Breast epithelium (tissue), 4 donors: ENCODE measurements around the gene PIGW. TPM values are rescaled to one million over a fixed set of nuclear protein-coding genes. Genes with fewer than 3 reads are reported as not detected.
A peak's percentile ranks its signal among the peaks of the same experiment; 100 is the strongest.

Experiments used
- DNase-seq, 2 donors: peaks; one replicate each; pipeline ENCODE4 v3.0.0-alpha.2; 2019; ENCODE audit warnings: low spot score in 2 of 2
- H3K27ac ChIP-seq, 2 donors: fragments of 200-600 bp; sonication (generic) in 1 of 2; one replicate each; pipeline ENCODE4 v1.5.1; 2016 to 2019; ENCODE audit warnings: mild to moderate bottlenecking in 1 of 2
- H3K27me3 ChIP-seq, 2 donors: fragments of 200-600 bp; sonication (generic) in 1 of 2; one replicate each; pipeline versions ENCODE4 v1.5.1 to v1.6.0; 2017 to 2019; ENCODE audit warnings: control low read depth in 1 of 2, mild to moderate bottlenecking in 1 of 2
- H3K36me3 ChIP-seq: fragments of 200-600 bp; one replicate; pipeline ENCODE4 v1.5.1; 2019
- H3K4me1 ChIP-seq, 2 donors: fragments of 200-600 bp; sonication (generic); one replicate each; pipeline ENCODE4 v1.5.1; 2016 to 2019; ENCODE audit warnings: control low read depth in 1 of 2
- H3K4me3 ChIP-seq, 3 donors: fragments of 200-600 bp; sonication (generic); 1 replicate in 2 of 3; 2 replicates in 1 of 3; pipeline ENCODE4 v1.5.1; 2016 to 2019; ENCODE audit warnings: mild to moderate bottlenecking in 3 of 3, moderate library complexity in 2 of 3
- H3K9me3 ChIP-seq, 2 donors: fragments of 200-600 bp; sonication (generic) in 1 of 2; one replicate each; pipeline ENCODE4 v1.5.1; 2016 to 2019; ENCODE audit warnings: control low read depth in 1 of 2
- POLR2A ChIP-seq: fragments of 450-650 bp; IDR thresholded peaks from one replicate; pipeline ENCODE4 v1.6.1; 2016; ENCODE audit warnings: antibody characterized with exemption, mild to moderate bottlenecking, moderate library complexity
- POLR2AphosphoS5 ChIP-seq, 3 donors: sonication (generic); formaldehyde crosslinking; IDR thresholded peaks; one replicate each; pipeline ENCODE4 v1.6.1; 2017; ENCODE audit warnings: antibody characterized with exemption in 3 of 3
- intact Hi-C: fragments of 100-400 bp; cut with DNase I; formaldehyde crosslinking; loops from one replicate; pipeline ENCODE4 v1.15.1; 2023; ENCODE audit warnings: low total_unique reads
- total RNA-seq, 3 donors: library from RNA; depleted of rRNA; stranded (reverse); fragments of >200 nt; gene quantifications; one replicate each; pipeline ENCODE4 v1.1.0, GENCODE V29; 2016
- TF ChIP-seq, protein P1 (sequence below), 3 donors: fragments of 450-650 bp; IDR thresholded peaks; one replicate each; pipeline ENCODE4 v1.5.1; 2016 to 2017; ENCODE audit warnings: antibody characterized with exemption in 3 of 3, mild to moderate bottlenecking in 3 of 3, moderate library complexity in 3 of 3

PIGW gene, protein sequence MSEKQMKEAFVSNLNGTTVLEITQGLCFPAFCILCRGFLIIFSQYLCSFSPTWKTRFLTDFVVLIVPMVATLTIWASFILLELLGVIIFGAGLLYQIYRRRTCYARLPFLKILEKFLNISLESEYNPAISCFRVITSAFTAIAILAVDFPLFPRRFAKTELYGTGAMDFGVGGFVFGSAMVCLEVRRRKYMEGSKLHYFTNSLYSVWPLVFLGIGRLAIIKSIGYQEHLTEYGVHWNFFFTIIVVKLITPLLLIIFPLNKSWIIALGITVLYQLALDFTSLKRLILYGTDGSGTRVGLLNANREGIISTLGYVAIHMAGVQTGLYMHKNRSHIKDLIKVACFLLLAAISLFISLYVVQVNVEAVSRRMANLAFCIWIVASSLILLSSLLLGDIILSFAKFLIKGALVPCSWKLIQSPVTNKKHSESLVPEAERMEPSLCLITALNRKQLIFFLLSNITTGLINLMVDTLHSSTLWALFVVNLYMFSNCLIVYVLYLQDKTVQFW
- total RNA-seq, result 1 to 10 TPM; 4.0 to 6.2 (median 5.1) TPM

DNA sequence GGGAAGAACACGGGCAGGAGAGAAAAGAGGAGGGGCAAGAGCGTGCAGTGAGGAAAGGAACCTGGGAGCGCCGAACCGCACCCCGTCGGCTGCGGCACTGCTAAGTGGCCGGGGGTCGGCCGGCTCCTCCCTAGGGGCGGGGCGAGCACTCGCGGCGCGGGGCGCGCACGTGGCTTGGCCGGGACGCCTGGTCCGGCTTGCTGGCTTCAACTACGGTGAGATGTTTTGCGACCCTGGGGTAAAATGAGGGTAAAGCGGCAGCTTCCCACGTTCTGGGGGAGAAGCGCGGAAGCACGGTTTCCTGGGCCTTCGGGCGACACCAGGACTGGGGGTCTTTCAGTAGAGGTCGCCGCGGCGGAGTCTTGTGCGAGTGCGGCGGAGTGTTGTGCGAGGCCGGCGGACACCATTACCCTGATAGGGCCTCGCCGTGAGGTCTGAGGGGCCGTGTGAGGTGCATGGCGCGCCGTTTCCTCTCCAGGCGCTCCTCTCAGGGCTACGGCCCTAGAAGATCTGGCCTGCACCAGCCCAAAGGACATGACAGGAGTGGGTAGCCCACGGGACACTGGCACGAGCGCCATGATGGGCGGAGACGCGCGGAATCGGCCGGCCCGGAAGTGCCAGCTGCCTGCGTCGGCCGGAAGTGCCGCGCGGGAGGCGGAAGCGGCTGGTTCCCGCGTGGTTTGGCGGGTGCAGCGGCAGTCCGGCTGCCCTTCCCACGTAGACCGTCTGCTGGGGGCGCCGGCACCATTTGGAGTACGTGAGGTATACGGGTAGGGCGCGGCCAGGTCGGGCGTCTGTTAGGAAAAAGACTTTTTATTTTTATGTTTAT lies at the start of gene PIGW, which contains the start of gene MYO19:
Gene PIGW (plus strand): TSS at position 148 of the 829 bp plus-strand sequence. CDS start 2,115 bp downstream, outside the sequence.
Gene MYO19 (minus strand): TSS at position 29 of the 829 bp plus-strand sequence. CDS start 2,330 bp downstream, outside the sequence.
- peak within 1 kb of the TSS; percentile 91 to 97 for H3K27ac ChIP-seq
- TF ChIP-seq, protein P1, sequence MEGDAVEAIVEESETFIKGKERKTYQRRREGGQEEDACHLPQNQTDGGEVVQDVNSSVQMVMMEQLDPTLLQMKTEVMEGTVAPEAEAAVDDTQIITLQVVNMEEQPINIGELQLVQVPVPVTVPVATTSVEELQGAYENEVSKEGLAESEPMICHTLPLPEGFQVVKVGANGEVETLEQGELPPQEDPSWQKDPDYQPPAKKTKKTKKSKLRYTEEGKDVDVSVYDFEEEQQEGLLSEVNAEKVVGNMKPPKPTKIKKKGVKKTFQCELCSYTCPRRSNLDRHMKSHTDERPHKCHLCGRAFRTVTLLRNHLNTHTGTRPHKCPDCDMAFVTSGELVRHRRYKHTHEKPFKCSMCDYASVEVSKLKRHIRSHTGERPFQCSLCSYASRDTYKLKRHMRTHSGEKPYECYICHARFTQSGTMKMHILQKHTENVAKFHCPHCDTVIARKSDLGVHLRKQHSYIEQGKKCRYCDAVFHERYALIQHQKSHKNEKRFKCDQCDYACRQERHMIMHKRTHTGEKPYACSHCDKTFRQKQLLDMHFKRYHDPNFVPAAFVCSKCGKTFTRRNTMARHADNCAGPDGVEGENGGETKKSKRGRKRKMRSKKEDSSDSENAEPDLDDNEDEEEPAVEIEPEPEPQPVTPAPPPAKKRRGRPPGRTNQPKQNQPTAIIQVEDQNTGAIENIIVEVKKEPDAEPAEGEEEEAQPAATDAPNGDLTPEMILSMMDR (IDR thresholded peaks at IDR 0.05), result no peak
- TF ChIP-seq POLR2AphosphoS5 (IDR thresholded peaks at IDR 0.05) (peak; percentile 90 to 97 (median 95)), POLR2A (peak; percentile 56)
- H3K27me3 ChIP-seq, result no peaks in the 10 kb centered on the region
- intact Hi-C loops, result no loop called here
- no peaks in the 10 kb centered on the region for H3K9me3 ChIP-seq
- peak within 1 kb of the TSS; percentile 71 to 81 (median 72) for H3K4me3 ChIP-seq
- no peaks in the 10 kb centered on the region for H3K36me3 ChIP-seq
- DNase-seq, result peak; percentile 78 to 79
- H3K4me1 ChIP-seq, result peaks cover 0 to 5% of the 10 kb centered on the region in 2 donors

DNA sequence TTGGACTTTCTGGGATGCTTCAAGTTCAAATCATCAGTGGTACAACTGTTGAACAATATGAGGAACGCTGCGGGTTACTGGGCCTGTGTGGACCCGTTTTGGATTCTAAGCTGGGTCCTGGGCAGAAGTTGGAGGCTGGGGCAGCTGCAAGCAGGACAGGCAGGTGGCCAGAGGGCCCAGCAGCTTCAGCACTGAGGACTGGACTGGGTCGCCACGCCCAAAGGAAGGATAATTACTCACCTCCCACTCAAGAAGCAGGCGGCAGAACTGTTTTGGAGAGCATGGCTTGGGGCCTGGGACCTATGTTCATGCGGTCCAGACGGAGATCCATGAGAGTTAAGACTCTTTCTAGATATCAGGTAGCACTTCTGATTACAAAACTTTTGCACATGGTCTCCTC lies 49.8 kb upstream of the PIGW start:
- peaks cover 3 to 7% of the 10 kb centered on the region in 2 donors for H3K4me1 ChIP-seq
- no peaks in the 10 kb centered on the region for H3K27me3 ChIP-seq
- no peak for DNase-seq
- H3K27ac ChIP-seq, result no peak overlapping the region
- H3K36me3 ChIP-seq, result no peaks in the 10 kb centered on the region
- H3K9me3 ChIP-seq, result no peaks in the 10 kb centered on the region
- no peak for TF ChIP-seq POLR2AphosphoS5 (IDR thresholded peaks at IDR 0.05)
- TF ChIP-seq, protein P1 (IDR thresholded peaks at IDR 0.05), result no peak
- no peak for TF ChIP-seq POLR2A
- intact Hi-C loops, result no loop called here
- H3K4me3 ChIP-seq, result no peak overlapping the region

DNA sequence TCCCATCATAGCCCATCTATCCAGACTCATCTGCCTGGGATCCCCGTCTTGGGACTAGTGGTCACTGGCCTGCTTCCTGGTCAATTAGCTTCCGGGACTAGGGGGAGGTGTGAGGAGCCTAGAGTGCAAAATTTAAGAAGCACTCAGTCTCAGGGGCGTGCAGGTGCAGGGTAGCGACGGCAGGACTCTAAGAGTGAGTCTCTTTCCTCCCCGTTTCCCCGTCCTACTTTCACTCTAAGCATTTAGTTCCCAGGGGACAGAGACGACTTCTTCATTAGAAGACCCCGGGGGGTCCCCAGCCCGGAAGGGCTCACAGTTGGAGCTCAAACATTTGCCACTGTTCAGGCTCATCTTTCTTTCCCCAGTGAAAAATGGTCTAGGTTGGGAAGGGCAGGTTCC lies 49.0 kb upstream of the PIGW start:
- DNase-seq, result no peak
- H3K36me3 ChIP-seq, result no peaks in the 10 kb centered on the region
- intact Hi-C loops, result no loop called here
- H3K9me3 ChIP-seq, result no peaks in the 10 kb centered on the region
- H3K27ac ChIP-seq, result peak overlapping the region; percentile 90 to 94
- H3K4me1 ChIP-seq, result peaks cover 3 to 7% of the 10 kb centered on the region in 2 donors
- peak overlapping the region; percentile 73 to 100 (median 98) for H3K4me3 ChIP-seq
- H3K27me3 ChIP-seq, result no peaks in the 10 kb centered on the region
- TF ChIP-seq, protein P1 (IDR thresholded peaks at IDR 0.05), result no peak
- TF ChIP-seq POLR2A, result no peak
- TF ChIP-seq POLR2AphosphoS5 (IDR thresholded peaks at IDR 0.05), result no peak

DNA sequence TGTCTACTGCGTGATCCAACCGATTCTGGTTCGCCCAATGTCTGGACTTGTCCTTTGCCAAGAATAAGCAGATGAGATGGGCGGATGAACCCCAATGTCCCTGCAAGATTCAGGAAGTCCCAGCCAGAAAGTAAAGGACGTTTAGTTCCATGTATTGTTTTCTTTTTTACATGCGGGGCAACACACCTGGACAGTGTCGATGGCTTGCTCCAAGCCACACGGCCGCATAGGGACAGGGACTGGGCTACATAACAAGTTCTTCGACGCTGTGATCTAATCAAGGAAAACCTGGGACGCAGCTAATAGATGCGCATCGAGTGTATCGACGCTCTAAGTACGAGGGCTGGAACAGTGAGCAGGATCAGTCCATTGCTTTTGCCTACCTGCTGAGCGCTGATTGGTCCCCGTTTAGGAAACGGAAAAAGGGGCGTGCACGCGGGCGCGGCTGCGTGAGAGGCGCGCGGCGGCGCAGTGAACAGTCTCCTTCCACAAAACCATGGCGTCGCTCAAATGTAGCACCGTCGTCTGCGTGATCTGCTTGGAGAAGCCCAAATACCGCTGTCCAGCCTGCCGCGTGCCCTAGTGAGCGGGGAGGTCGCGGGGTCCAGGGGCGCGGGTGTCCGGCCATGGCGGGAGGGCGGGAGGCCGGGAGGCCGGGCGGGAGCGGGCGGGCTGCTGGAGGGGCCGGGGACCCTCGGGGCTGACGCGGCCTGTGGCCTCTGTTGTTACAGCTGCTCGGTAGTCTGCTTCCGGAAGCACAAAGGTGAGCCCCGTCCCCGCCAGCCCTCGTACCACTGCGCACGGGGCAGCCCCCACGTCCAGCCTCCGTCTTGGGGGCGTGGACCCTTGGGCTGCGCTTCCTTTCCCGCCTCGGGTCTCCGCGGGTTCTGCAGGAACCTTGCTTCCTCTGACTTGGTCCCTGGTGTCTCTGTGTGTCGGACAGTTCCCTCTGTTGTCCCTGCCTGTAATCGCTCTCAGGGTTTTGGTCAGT lies 48.3 kb upstream of the PIGW start, which contains the start of gene ZNHIT3:
Gene ZNHIT3 (plus strand): TSS at position 478 of the 991 bp plus-strand sequence. CDS start 19 bp downstream, at position 497.
- Histone ChIP-seq H3K27ac (peak within 1 kb of the TSS; percentile 90 to 94), H3K4me3 (peak within 1 kb of the TSS; percentile 73 to 100 (median 98)), H3K9me3 (no peaks in the 10 kb centered on the region), H3K4me1 (peaks cover 3 to 7% of the 10 kb centered on the region in 2 donors), H3K36me3 (no peaks in the 10 kb centered on the region), H3K27me3 (no peaks in the 10 kb centered on the region)
- DNase-seq, result peak; percentile 87 to 91
- TF ChIP-seq, protein P1 (IDR thresholded peaks at IDR 0.05), result no peak
- TF ChIP-seq POLR2AphosphoS5 (IDR thresholded peaks at IDR 0.05) (peak; percentile 63 to 89 (median 68)), POLR2A (no peak)
- intact Hi-C loops, result no loop called here
